ENCODE data around the gene HAUS7. TPM values are rescaled to one million over a fixed set of nuclear protein-coding genes. Genes with fewer than 3 reads are reported as not detected.

Gene HAUS7
- polyA plus RNA-seq, 6 donors from 2014 or later = 16.0 to 30.6 (median 19.3) TPM

- no peak for DNase-seq
- Mint-ChIP-seq H3K4me1 (no peaks in the 10 kb centered on the region), H3K27me3 (no peaks in the 10 kb centered on the region), H3K27ac (no peak overlapping the region), H3K36me3 (no peaks in the 10 kb centered on the region), H3K4me3 (no peak overlapping the region), H3K9me3 (peaks cover 0 to 4% (median 0%) of the 10 kb centered on the region in 7 donors)
- ATAC-seq (ENCODE audit: low read depth in 2 of 2) = no peak
Observed at GRCh38 chrX:153445106-153445855, 25.1 kb downstream of the HAUS7 start.

- peaks cover 0 to 8% (median 0%) of the 10 kb centered on the region in 3 donors for H3K27me3 Mint-ChIP-seq
- DNase-seq (no peak), ATAC-seq (ENCODE audit: low read depth in 2 of 2) (no peak)
- no peaks in the 10 kb centered on the region for H3K4me1 Mint-ChIP-seq
- H3K36me3 Mint-ChIP-seq = no peaks in the 10 kb centered on the region
- H3K27ac Mint-ChIP-seq = no peak overlapping the region
- H3K4me3 Mint-ChIP-seq = no peak overlapping the region
- peaks cover 0 to 9% (median 2%) of the 10 kb centered on the region in 7 donors for H3K9me3 Mint-ChIP-seq
Observed at GRCh38 chrX:153444333-153445011, 25.9 kb downstream of the HAUS7 start.

- no peaks in the 10 kb centered on the region for H3K36me3 Mint-ChIP-seq
- no peak overlapping the region for H3K27ac Mint-ChIP-seq
- H3K4me3 Mint-ChIP-seq = no peak overlapping the region
- H3K4me1 Mint-ChIP-seq = no peaks in the 10 kb centered on the region
- ATAC-seq (ENCODE audit: low read depth in 2 of 2) (no peak), DNase-seq (no peak)
- peaks cover 0 to 13% (median 0%) of the 10 kb centered on the region in 3 donors for H3K27me3 Mint-ChIP-seq
- peaks cover 0 to 11% (median 5%) of the 10 kb centered on the region in 7 donors for H3K9me3 Mint-ChIP-seq
Observed at GRCh38 chrX:153443476-153444332, 26.7 kb downstream of the HAUS7 start.

GRCh38 chrX:153442463-153442862 lies 27.9 kb downstream of the HAUS7 start:
- no peak overlapping the region for H3K4me3 Mint-ChIP-seq
- ATAC-seq (ENCODE audit: low read depth in 2 of 2) (no peak), DNase-seq (no peak)
- no peaks in the 10 kb centered on the region for H3K4me1 Mint-ChIP-seq
- peaks cover 0 to 18% (median 0%) of the 10 kb centered on the region in 3 donors for H3K27me3 Mint-ChIP-seq
- peaks cover 0 to 11% (median 6%) of the 10 kb centered on the region in 7 donors for H3K9me3 Mint-ChIP-seq
- no peaks in the 10 kb centered on the region for H3K36me3 Mint-ChIP-seq
- no peak overlapping the region for H3K27ac Mint-ChIP-seq

- Mint-ChIP-seq H3K4me3 (no peak overlapping the region), H3K36me3 (no peaks in the 10 kb centered on the region), H3K27ac (no peak overlapping the region), H3K4me1 (no peaks in the 10 kb centered on the region), H3K27me3 (peaks cover 0 to 18% (median 0%) of the 10 kb centered on the region in 3 donors), H3K9me3 (peaks cover 0 to 11% (median 6%) of the 10 kb centered on the region in 7 donors)
- no peak for ATAC-seq (ENCODE audit: low read depth in 2 of 2)
- no peak for DNase-seq
Observed at GRCh38 chrX:153441981-153442380, 28.4 kb downstream of the HAUS7 start.

GRCh38 chrX:153441296-153441695 lies 29.1 kb downstream of the HAUS7 start:
- Mint-ChIP-seq H3K4me3 (no peak overlapping the region), H3K27me3 (peaks cover 0 to 18% (median 0%) of the 10 kb centered on the region in 3 donors), H3K4me1 (no peaks in the 10 kb centered on the region), H3K27ac (no peak overlapping the region), H3K9me3 (peaks cover 0 to 11% (median 6%) of the 10 kb centered on the region in 7 donors), H3K36me3 (no peaks in the 10 kb centered on the region)
- DNase-seq (no peak), ATAC-seq (ENCODE audit: low read depth in 2 of 2) (no peak)

- Mint-ChIP-seq H3K27ac (no peak overlapping the region), H3K9me3 (peaks cover 0 to 11% (median 6%) of the 10 kb centered on the region in 7 donors), H3K4me3 (no peak overlapping the region), H3K36me3 (no peaks in the 10 kb centered on the region), H3K27me3 (peaks cover 0 to 24% (median 0%) of the 10 kb centered on the region in 3 donors), H3K4me1 (no peaks in the 10 kb centered on the region)
- no peak for ATAC-seq (ENCODE audit: low read depth in 2 of 2)
- no peak for DNase-seq
Observed at GRCh38 chrX:153440556-153441135, 29.7 kb downstream of the HAUS7 start.

- H3K36me3 Mint-ChIP-seq = no peaks in the 10 kb centered on the region
- H3K9me3 Mint-ChIP-seq = peaks cover 0 to 11% (median 6%) of the 10 kb centered on the region in 7 donors
- no peaks in the 10 kb centered on the region for H3K4me1 Mint-ChIP-seq
- H3K27ac Mint-ChIP-seq = peak overlapping the region in 1 of 6 donors; percentile 0
- no peak for DNase-seq
- ATAC-seq (ENCODE audit: low read depth in 2 of 2) = no peak
- H3K4me3 Mint-ChIP-seq = peak overlapping the region in 1 of 8 donors; percentile 2
- H3K27me3 Mint-ChIP-seq = peaks cover 0 to 31% (median 0%) of the 10 kb centered on the region in 3 donors
Observed at GRCh38 chrX:153439977-153440376, 30.4 kb downstream of the HAUS7 start.

- ATAC-seq (ENCODE audit: low read depth in 2 of 2) = no peak
- no peak overlapping the region for H3K4me3 Mint-ChIP-seq
- no peaks in the 10 kb centered on the region for H3K36me3 Mint-ChIP-seq
- peaks cover 0 to 37% (median 0%) of the 10 kb centered on the region in 3 donors for H3K27me3 Mint-ChIP-seq
- H3K27ac Mint-ChIP-seq = no peak overlapping the region
- no peak for DNase-seq
- H3K4me1 Mint-ChIP-seq = no peaks in the 10 kb centered on the region
- H3K9me3 Mint-ChIP-seq = peaks cover 0 to 11% (median 6%) of the 10 kb centered on the region in 7 donors
Observed at GRCh38 chrX:153438532-153438931, 31.8 kb downstream of the HAUS7 start.

- H3K4me1 Mint-ChIP-seq = no peaks in the 10 kb centered on the region
- H3K9me3 Mint-ChIP-seq = peaks cover 0 to 14% (median 10%) of the 10 kb centered on the region in 7 donors
- H3K27me3 Mint-ChIP-seq = peaks cover 0 to 41% (median 0%) of the 10 kb centered on the region in 3 donors
- ATAC-seq (ENCODE audit: low read depth in 2 of 2) = no peak
- no peak for DNase-seq
- H3K36me3 Mint-ChIP-seq = peaks cover 0 to 5% of the 10 kb centered on the region in 2 donors
- no peak overlapping the region for H3K4me3 Mint-ChIP-seq
- peak overlapping the region in 1 of 6 donors; percentile 70 for H3K27ac Mint-ChIP-seq
Observed at GRCh38 chrX:153435845-153436244, 34.5 kb downstream of the HAUS7 start.

GRCh38 chrX:153434801-153435200 lies 35.6 kb downstream of the HAUS7 start:
- Mint-ChIP-seq H3K4me3 (no peak overlapping the region), H3K36me3 (peaks cover 0 to 12% of the 10 kb centered on the region in 2 donors), H3K4me1 (no peaks in the 10 kb centered on the region), H3K27me3 (peaks cover 0 to 44% (median 0%) of the 10 kb centered on the region in 3 donors), H3K27ac (no peak overlapping the region), H3K9me3 (peaks cover 2 to 19% (median 9%) of the 10 kb centered on the region in 7 donors)
- DNase-seq (no peak), ATAC-seq (ENCODE audit: low read depth in 2 of 2) (no peak)

GRCh38 chrX:153433781-153434285 lies 36.5 kb downstream of the HAUS7 start:
- no peak overlapping the region for H3K27ac Mint-ChIP-seq
- no peak overlapping the region for H3K4me3 Mint-ChIP-seq

More at GRCh38 chrX:153433781-153434285, 36.5 kb downstream of the HAUS7 start:
- DNase-seq (no peak), ATAC-seq (ENCODE audit: low read depth in 2 of 2) (no peak)
- Mint-ChIP-seq H3K4me1 (no peaks in the 10 kb centered on the region), H3K27me3 (peaks cover 0 to 37% (median 0%) of the 10 kb centered on the region in 3 donors), H3K36me3 (peaks cover 0 to 12% of the 10 kb centered on the region in 2 donors), H3K9me3 (peaks cover 2 to 16% (median 8%) of the 10 kb centered on the region in 7 donors)

Measured in naive B cell (primary cell).